Breast epithelium (tissue), 3 donors: ENCODE results near the gene IRAK1.

Source experiments
- CTCF ChIP-seq, 3 donors: fragments of 450-650 bp; IDR thresholded peaks; one replicate each; pipeline ENCODE4 v1.5.1; 2016 to 2017; ENCODE audit warnings: antibody characterized with exemption in 3 of 3, mild to moderate bottlenecking in 3 of 3, moderate library complexity in 3 of 3
- POLR2A ChIP-seq: fragments of 450-650 bp; IDR thresholded peaks from one replicate; pipeline ENCODE4 v1.6.1; 2016; ENCODE audit warnings: antibody characterized with exemption, mild to moderate bottlenecking, moderate library complexity
- POLR2AphosphoS5 ChIP-seq, 3 donors: sonication (generic); formaldehyde crosslinking; IDR thresholded peaks; one replicate each; pipeline ENCODE4 v1.6.1; 2017; ENCODE audit warnings: antibody characterized with exemption in 3 of 3

DNA sequence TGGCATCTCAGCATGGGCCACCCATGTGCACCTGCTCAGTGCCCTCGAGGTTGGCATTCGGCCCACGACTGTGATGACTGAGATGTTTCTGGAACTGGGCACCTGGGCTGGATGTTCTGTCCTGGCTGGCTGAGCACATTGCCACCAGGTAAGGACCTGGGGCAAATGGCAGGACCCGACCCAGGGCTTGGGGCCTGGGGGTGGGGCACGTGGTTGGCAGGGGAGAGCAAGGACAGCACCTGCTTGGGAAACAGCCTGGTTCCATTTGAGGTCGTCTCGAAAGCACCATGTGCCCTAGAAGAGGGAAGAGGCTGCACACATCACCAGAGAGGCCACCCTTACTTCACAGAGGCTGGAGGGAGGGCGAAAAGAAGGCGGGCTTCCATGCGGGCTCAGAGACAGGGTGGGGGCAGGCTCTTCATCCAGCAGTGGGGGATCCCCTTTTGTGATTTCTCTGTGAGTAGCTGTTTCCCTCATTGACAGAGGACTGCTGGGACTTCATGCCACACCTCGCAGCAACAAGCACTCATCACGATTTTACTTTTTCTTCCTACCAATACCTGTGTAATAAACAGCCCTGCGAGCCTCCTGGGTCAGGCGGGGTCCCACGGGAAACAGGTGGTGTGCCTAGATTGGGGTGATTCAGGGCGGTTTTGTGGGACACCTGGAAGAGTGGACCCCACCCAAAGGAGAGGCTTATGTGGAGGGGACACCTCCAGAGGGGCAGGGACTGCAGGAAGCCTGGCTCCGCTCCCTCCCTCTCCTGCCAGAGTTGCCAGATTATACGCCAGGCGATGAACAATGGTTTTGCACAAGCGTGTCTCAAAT is 35.1 kb downstream of the IRAK1 start:
- TF ChIP-seq CTCF (IDR thresholded peaks at IDR 0.05) (no peak), POLR2A (no peak), POLR2AphosphoS5 (IDR thresholded peaks at IDR 0.05) (no peak)
